ENCODE data around the gene TSN.
"Not testable (repeated sequence)": the region's sequence is repeated elsewhere in the genome, so short reads cannot be mapped to it uniquely, and the experiment has no call there.

The TSN gene

GRCh38 chr2:121755237-121756111 is at the start of gene TSN:
Gene TSN (plus strand): TSS chr2:121755651. CDS start chr2:121755780, 129 bp downstream.
- DNase-seq (ENCODE audit: low read depth) = peak; percentile 98
- H3K4me3 ChIP-seq (ENCODE audit: low read depth, low read length) = peak within 1 kb of the TSS; percentile 88
- TF ChIP-seq, protein P1, sequence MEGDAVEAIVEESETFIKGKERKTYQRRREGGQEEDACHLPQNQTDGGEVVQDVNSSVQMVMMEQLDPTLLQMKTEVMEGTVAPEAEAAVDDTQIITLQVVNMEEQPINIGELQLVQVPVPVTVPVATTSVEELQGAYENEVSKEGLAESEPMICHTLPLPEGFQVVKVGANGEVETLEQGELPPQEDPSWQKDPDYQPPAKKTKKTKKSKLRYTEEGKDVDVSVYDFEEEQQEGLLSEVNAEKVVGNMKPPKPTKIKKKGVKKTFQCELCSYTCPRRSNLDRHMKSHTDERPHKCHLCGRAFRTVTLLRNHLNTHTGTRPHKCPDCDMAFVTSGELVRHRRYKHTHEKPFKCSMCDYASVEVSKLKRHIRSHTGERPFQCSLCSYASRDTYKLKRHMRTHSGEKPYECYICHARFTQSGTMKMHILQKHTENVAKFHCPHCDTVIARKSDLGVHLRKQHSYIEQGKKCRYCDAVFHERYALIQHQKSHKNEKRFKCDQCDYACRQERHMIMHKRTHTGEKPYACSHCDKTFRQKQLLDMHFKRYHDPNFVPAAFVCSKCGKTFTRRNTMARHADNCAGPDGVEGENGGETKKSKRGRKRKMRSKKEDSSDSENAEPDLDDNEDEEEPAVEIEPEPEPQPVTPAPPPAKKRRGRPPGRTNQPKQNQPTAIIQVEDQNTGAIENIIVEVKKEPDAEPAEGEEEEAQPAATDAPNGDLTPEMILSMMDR (IDR thresholded peaks at IDR 0.05; ENCODE audit: insufficient read depth, low read depth, low read length, missing control alignments) = no peak

DNA sequence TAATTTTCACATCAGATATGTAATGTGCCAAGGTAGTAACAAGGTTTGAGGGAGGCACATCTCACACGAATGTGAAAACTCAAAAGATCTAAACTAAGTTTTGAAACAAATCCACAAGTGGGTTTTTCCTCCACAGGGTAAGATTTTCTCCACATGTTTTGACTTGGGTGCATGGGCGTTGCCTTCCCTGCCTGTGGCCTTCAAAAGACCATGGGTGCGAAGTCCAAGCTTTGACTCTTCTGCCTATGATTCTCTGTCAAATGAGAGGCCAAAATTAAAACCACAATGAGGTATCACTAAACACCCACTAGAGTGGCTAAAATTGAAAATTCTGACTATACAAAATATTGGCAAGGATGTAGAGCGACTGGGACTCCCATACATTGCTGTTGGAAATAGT is 49.5 kb upstream of the TSN start:
- TF ChIP-seq, protein P1 (IDR thresholded peaks at IDR 0.05; ENCODE audit: insufficient read depth, low read depth, low read length, missing control alignments) = no peak
- H3K4me3 ChIP-seq (ENCODE audit: low read depth, low read length) = no peak overlapping the region
- DNase-seq (ENCODE audit: low read depth) = no peak

DNA sequence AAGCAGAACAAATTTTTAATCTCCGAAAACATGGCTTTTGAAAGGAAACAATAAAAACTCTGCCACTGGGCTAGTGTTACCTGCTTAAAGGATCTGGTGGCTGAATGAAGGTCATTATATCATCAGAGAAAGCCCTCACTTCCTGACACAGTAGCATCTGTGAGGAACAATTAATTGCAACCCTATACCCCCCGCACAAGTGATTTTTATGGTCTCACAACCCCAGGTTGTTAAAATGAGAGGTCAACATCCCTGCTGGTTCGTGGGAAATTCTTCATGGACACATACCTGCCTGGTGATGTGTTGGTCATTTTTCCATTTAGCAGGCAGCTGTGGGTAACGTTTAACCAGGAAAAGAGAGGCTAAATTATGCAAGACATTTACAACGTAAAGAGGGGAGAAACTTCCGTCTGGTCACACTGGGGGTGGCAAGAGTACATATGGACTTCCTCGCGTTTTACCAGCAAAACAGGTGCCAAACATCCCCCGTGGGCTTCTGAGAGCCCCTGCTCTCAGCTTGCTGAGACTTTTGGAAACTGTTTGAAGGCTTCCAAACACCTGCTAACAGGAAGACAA is 48.0 kb upstream of the TSN start:
- DNase-seq (ENCODE audit: low read depth) = no peak
- TF ChIP-seq, protein P1 (IDR thresholded peaks at IDR 0.05; ENCODE audit: insufficient read depth, low read depth, low read length, missing control alignments) = no peak
- H3K4me3 ChIP-seq (ENCODE audit: low read depth, low read length) = no peak overlapping the region

DNA sequence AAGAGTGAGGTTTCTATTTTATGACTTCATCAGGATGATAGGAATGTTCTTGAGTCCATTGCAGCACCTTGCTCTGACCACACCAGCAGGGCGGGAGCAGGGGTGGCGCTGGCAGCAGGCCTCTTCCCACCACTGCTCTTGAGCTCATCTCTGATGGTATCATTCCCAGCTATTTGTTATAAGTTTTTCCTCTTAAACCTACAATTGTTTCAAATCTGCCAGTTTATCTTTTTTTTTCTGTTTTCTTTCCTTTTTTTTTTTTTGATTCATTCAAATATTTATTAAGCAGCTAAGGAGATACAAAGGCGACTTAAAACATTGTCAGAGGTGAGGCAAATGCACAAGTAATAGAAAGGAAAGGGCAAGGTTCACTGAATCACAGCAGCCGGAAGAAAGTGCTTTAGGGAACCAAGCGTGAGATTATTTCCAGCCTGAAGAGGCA is 47.5 kb upstream of the TSN start:
- no peak for DNase-seq (ENCODE audit: low read depth)
- TF ChIP-seq, protein P1 (IDR thresholded peaks at IDR 0.05; ENCODE audit: insufficient read depth, low read depth, low read length, missing control alignments) = no peak
- no peak overlapping the region for H3K4me3 ChIP-seq (ENCODE audit: low read depth, low read length)

GRCh38 chr2:121709776-121710469 is 45.5 kb upstream of the TSN start:
- TF ChIP-seq, protein P1 (IDR thresholded peaks at IDR 0.05; ENCODE audit: insufficient read depth, low read depth, low read length, missing control alignments) = no peak

GRCh38 chr2:121710470-121711170 is 44.8 kb upstream of the TSN start:
- no peak for DNase-seq (ENCODE audit: low read depth)

More at GRCh38 chr2:121709776-121710469, 45.5 kb upstream of the TSN start:
- no peak overlapping the region for H3K4me3 ChIP-seq (ENCODE audit: low read depth, low read length)
- DNase-seq (ENCODE audit: low read depth) = no peak

GRCh38 chr2:121711481-121711880 is 44.0 kb upstream of the TSN start:
- not testable (repeated sequence) for DNase-seq (ENCODE audit: low read depth); H3K4me3 ChIP-seq (ENCODE audit: low read depth, low read length)

More at GRCh38 chr2:121710470-121711170, 44.8 kb upstream of the TSN start:
- H3K4me3 ChIP-seq (ENCODE audit: low read depth, low read length) = no peak overlapping the region
- TF ChIP-seq, protein P1 (IDR thresholded peaks at IDR 0.05; ENCODE audit: insufficient read depth, low read depth, low read length, missing control alignments) = no peak
